Ishikawa (cell line): ENCODE measurements around the gene MYEOV.

Experiments used
- CEBPB ChIP-seq: IDR thresholded peaks from 2 replicates; pipeline ENCODE4 v1.6.1; 2012
- CREB1 ChIP-seq: IDR thresholded peaks from 2 replicates; pipeline ENCODE4 v1.6.1; 2012; ENCODE audit warnings: low read depth
- EGR1 ChIP-seq: IDR thresholded peaks from 2 replicates; pipeline ENCODE4 v1.6.1; 2012
- EP300 ChIP-seq: IDR thresholded peaks from 2 replicates; pipeline ENCODE4 v1.6.1; 2012; ENCODE audit warnings: borderline replicate concordance
- FOXM1 ChIP-seq: IDR thresholded peaks from 2 replicates; pipeline ENCODE4 v1.6.1; 2012; ENCODE audit warnings: low read depth, borderline replicate concordance
- MAX ChIP-seq: IDR thresholded peaks from 2 replicates; pipeline ENCODE4 v1.6.1; 2012
- NFIC ChIP-seq: IDR thresholded peaks from 2 replicates; pipeline ENCODE4 v1.6.1; 2012
- RAD21 ChIP-seq: IDR thresholded peaks from 2 replicates; pipeline ENCODE4 v1.6.1; 2012; ENCODE audit warnings: low read depth
- REST ChIP-seq: IDR thresholded peaks from 2 replicates; pipeline ENCODE4 v1.6.1; 2012; ENCODE audit warnings: low read depth, mild to moderate bottlenecking
- TAF1 ChIP-seq: IDR thresholded peaks from 2 replicates; pipeline ENCODE4 v1.6.1; 2012; ENCODE audit warnings: low read depth, mild to moderate bottlenecking
- TCF12 ChIP-seq: IDR thresholded peaks from 2 replicates; pipeline ENCODE4 v1.6.1; 2012; ENCODE audit warnings: low read depth
- TEAD4 ChIP-seq: IDR thresholded peaks from 2 replicates; pipeline ENCODE4 v1.6.1; 2012
- USF1 ChIP-seq: IDR thresholded peaks from 2 replicates; pipeline ENCODE4 v1.6.1; 2012
- YY1 ChIP-seq: IDR thresholded peaks from 2 replicates; pipeline ENCODE4 v1.6.1; 2012; ENCODE audit warnings: low read depth
- ZBTB7A ChIP-seq: IDR thresholded peaks from 2 replicates; pipeline ENCODE4 v1.6.1; 2012; ENCODE audit warnings: low read depth

The MYEOV gene

GRCh38 chr11:69265210-69265609 is 28.7 kb upstream of the MYEOV start:
- TF ChIP-seq TEAD4 (no peak), EGR1 (no peak), NFIC (no peak), USF1 (no peak)

- TF ChIP-seq EGR1 (no peak), NFIC (no peak), TCF12 (no peak), REST (no peak), USF1 (no peak), EP300 (no peak)
These were observed 27.9 kb upstream of the MYEOV start for GRCh38 chr11:69265911-69266510.

- TF ChIP-seq RAD21 (no peak), CREB1 (no peak), EGR1 (no peak), CEBPB (no peak), USF1 (no peak), TCF12 (no peak), REST (no peak), YY1 (no peak), ZBTB7A (no peak), MAX (no peak), FOXM1 (no peak), EP300 (no peak), NFIC (no peak), TAF1 (no peak), TEAD4 (no peak)
These were observed 26.6 kb upstream of the MYEOV start for GRCh38 chr11:69267395-69267805.

- TF ChIP-seq CREB1 (no peak), ZBTB7A (no peak), FOXM1 (no peak), TEAD4 (no peak), TCF12 (no peak), TAF1 (no peak), EP300 (no peak), EGR1 (no peak), CEBPB (no peak), NFIC (no peak)
These were observed 25.0 kb upstream of the MYEOV start for GRCh38 chr11:69268911-69269310.

GRCh38 chr11:69269388-69269787 is 24.6 kb upstream of the MYEOV start:
- TF ChIP-seq RAD21, result no peak
- TF ChIP-seq FOXM1, result no peak
- TF ChIP-seq YY1, result no peak
- no peak for TF ChIP-seq ZBTB7A
- no peak for TF ChIP-seq TEAD4
- TF ChIP-seq CREB1, result no peak
- no peak for TF ChIP-seq TAF1
- no peak for TF ChIP-seq REST
- no peak for TF ChIP-seq NFIC
- no peak for TF ChIP-seq TCF12
- no peak for TF ChIP-seq EP300
- no peak for TF ChIP-seq MAX
